ENCODE results near the gene CNTN6. TPM values are rescaled to one million over a fixed set of nuclear protein-coding genes. Genes with fewer than 3 reads are reported as not detected.

The CNTN6 gene
- total RNA-seq, 1 experiment from 2014 or later = not detected

- Mint-ChIP-seq H3K27ac (no peak overlapping the region), H3K4me3 (no peak overlapping the region), H3K4me1 (peaks cover 14% of the 10 kb centered on the region in 2 experiments), H3K36me3 (ENCODE audit: insufficient read depth in 1 of 3, low read depth in 3 of 3) (no peaks in the 10 kb centered on the region), H3K27me3 (ENCODE audit: low read depth) (no peaks in the 10 kb centered on the region), H3K9me3 (no peaks in the 10 kb centered on the region; a peak in 1 of 5 replicates)
- no peak overlapping the region for H2BK5ac ChIP-seq (ENCODE audit: insufficient read length, low read length)
- H2BK15ac ChIP-seq (ENCODE audit: low read depth, low read length) = no peak overlapping the region
- H2BK12ac ChIP-seq (ENCODE audit: insufficient read length, low read depth, low read length) = no peak overlapping the region
- no peak overlapping the region for H2AK5ac ChIP-seq (ENCODE audit: insufficient read length, low read length)
- no peaks in the 10 kb centered on the region for H3K79me2 ChIP-seq (ENCODE audit: insufficient read depth, low read length)
- H3K4me2 ChIP-seq (ENCODE audit: insufficient read depth, insufficient read length, low read length) = no peak overlapping the region
- H3K9ac ChIP-seq (ENCODE audit: extremely low read depth, insufficient read length, low read length) = no peak overlapping the region
- H4K8ac ChIP-seq (replicated peaks; ENCODE audit: insufficient read length, low read depth, low read length) = no peak overlapping the region
- no peak overlapping the region for H4K5ac ChIP-seq (ENCODE audit: insufficient read length, low read depth, low read length)
- no peaks in the 10 kb centered on the region for H3K27me3 ChIP-seq (ENCODE audit: insufficient read depth, low read length)
- H3K18ac ChIP-seq (ENCODE audit: insufficient read length, low read depth, low read length) = no peak overlapping the region
- H3K27ac ChIP-seq (ENCODE audit: insufficient read length, low read depth, low read length) = no peak overlapping the region
- H3T11ph ChIP-seq (ENCODE audit: low read length) = no peak overlapping the region
- H3K23me2 ChIP-seq (ENCODE audit: insufficient read length, low read depth, low read length, poor library complexity, severe bottlenecking) = no peaks in the 10 kb centered on the region
- H3K4ac ChIP-seq (ENCODE audit: low read depth, low read length) = no peak overlapping the region
- no peak overlapping the region for H2AFZ ChIP-seq (ENCODE audit: low read length)
- H4K20me1 ChIP-seq (ENCODE audit: control insufficient read depth, insufficient read depth, insufficient read length) = no peaks in the 10 kb centered on the region
- WGBS (ENCODE audit: extremely low coverage, insufficient read length, low lambda C conversion rate) = no CpG with 5 or more reads among the region's 1 CpG
- no peak for TF ChIP-seq CTCF (conservative IDR thresholded peaks at IDR 0.05)
- H3K9me3 ChIP-seq (ENCODE audit: control insufficient read depth, low read depth, low read length) = no peaks in the 10 kb centered on the region
- H3K56ac ChIP-seq (ENCODE audit: insufficient read length, low read depth, low read length) = no peak overlapping the region
- no peak overlapping the region for H4K91ac ChIP-seq (ENCODE audit: insufficient read length, low read depth, low read length)
- DNase-seq = no peak
- H2BK120ac ChIP-seq (ENCODE audit: low read depth, low read length, poor library complexity, severe bottlenecking) = no peak overlapping the region
- 0 out of 2 replicates have a peak, but pooled peaks cover 4% of the 10 kb centered on the region for H3K4me1 ChIP-seq (ENCODE audit: insufficient read depth, low read length)
- no peak overlapping the region for H2BK20ac ChIP-seq (ENCODE audit: low read depth, low read length, poor library complexity, severe bottlenecking)
- H3K23ac ChIP-seq (ENCODE audit: insufficient read length, low read depth, low read length) = no peak overlapping the region
- no peak overlapping the region for H3K14ac ChIP-seq (ENCODE audit: insufficient read depth, low read length)
- H3K79me1 ChIP-seq (ENCODE audit: insufficient read depth, low read depth, low read length, poor library complexity, severe bottlenecking) = no peaks in the 10 kb centered on the region
Observed at GRCh38 chr3:1091286-1091685, 1.5 kb upstream of the CNTN6 start.
